ENCODE results near the gene MAPT. TPM values are rescaled to one million over a fixed set of nuclear protein-coding genes. Genes with fewer than 3 reads are reported as not detected.
"Not testable (repeated sequence)": the region's sequence is repeated elsewhere in the genome, so short reads cannot be mapped to it uniquely, and the experiment has no call there.

The MAPT gene
- total RNA-seq, 1 donor from 2014 or later: 0.06 TPM

DNA sequence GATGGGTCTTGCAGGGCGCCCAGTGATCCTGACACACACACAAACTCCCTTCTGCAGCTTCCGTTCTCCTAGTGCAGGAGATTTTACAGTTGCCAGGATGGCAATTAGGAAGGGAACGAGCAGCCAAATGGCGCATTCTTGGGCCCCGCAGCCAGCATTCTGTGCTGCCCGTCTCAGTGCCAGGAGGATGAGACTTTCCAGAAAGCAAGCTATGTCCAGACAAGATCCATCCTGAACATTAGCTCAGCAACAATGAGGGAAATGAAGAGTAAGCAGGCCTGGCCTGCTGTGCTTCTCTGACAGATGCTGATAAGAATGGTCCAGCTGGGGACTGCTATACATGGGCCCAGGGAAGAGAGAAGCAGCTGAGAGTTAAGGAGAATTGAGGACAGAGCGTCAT, 33.2 kb upstream of the MAPT start:
- no peak overlapping the region for H3K4me3 ChIP-seq (ENCODE audit: low read depth, low read length)
- DNase-seq (ENCODE audit: low read depth): no peak
- TF ChIP-seq, protein P1, sequence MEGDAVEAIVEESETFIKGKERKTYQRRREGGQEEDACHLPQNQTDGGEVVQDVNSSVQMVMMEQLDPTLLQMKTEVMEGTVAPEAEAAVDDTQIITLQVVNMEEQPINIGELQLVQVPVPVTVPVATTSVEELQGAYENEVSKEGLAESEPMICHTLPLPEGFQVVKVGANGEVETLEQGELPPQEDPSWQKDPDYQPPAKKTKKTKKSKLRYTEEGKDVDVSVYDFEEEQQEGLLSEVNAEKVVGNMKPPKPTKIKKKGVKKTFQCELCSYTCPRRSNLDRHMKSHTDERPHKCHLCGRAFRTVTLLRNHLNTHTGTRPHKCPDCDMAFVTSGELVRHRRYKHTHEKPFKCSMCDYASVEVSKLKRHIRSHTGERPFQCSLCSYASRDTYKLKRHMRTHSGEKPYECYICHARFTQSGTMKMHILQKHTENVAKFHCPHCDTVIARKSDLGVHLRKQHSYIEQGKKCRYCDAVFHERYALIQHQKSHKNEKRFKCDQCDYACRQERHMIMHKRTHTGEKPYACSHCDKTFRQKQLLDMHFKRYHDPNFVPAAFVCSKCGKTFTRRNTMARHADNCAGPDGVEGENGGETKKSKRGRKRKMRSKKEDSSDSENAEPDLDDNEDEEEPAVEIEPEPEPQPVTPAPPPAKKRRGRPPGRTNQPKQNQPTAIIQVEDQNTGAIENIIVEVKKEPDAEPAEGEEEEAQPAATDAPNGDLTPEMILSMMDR (conservative IDR thresholded peaks at IDR 0.05; ENCODE audit: low read depth, low read length): no peak

GRCh38 chr17:45862127-45862526, 32.2 kb upstream of the MAPT start:
- DNase-seq (ENCODE audit: low read depth); H3K4me3 ChIP-seq (ENCODE audit: low read depth, low read length): not testable (repeated sequence)

- TF ChIP-seq, protein P1 (conservative IDR thresholded peaks at IDR 0.05; ENCODE audit: low read depth, low read length): no peak
- H3K4me3 ChIP-seq (ENCODE audit: low read depth, low read length): no peak overlapping the region
- DNase-seq (ENCODE audit: low read depth): no peak
Measured at GRCh38 chr17:45863857-45864654, 30.3 kb upstream of the MAPT start.

- TF ChIP-seq, protein P1 (conservative IDR thresholded peaks at IDR 0.05; ENCODE audit: low read depth, low read length): no peak
Measured at GRCh38 chr17:45867171-45867570, 27.2 kb upstream of the MAPT start.

DNA sequence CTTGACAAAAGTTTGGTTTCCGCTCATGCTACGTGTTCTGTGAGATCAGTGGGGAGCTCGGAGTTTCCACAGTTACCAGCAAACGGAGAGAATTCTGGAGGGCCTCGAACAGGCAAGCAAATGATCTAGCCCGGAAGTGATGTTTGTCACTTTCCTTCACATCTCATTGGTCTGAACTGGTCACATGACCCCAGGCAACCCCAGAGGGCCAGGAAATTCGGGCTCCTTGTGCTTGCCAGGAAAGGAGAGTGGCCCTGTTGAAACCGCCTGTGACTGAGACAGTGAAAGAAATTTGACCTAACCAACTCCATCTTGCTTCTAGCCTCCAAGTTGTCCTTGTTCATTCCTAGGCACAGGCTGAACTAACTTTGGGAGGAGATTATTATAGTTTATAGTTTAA, 26.7 kb upstream of the MAPT start:
- H3K4me3 ChIP-seq (ENCODE audit: low read depth, low read length): no peak overlapping the region
- TF ChIP-seq, protein P1 (conservative IDR thresholded peaks at IDR 0.05; ENCODE audit: low read depth, low read length): no peak
- no peak for DNase-seq (ENCODE audit: low read depth)

More at GRCh38 chr17:45867171-45867570, 27.2 kb upstream of the MAPT start:
- H3K4me3 ChIP-seq (ENCODE audit: low read depth, low read length): no peak overlapping the region
- DNase-seq (ENCODE audit: low read depth): no peak

DNA sequence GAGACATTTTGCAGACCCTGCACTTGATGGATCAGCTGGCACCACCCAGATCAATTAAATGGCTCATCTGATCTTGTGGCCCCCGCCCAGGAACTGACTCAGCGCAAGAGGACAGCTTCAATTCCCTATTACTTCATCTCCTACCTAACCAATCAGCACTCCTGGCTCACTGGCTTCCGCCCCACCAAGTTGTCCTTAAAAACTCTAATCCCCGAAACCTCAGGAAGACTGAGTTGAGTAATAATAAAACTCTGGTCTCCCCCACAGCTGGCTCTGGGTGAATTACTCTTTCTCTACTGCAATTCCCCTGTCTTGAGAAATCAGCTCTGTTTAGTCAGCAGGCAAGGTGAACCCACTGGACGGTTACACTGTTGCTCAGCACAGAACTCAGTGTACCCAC, 26.1 kb upstream of the MAPT start:
- no peak overlapping the region for H3K4me3 ChIP-seq (ENCODE audit: low read depth, low read length)
- TF ChIP-seq, protein P1 (conservative IDR thresholded peaks at IDR 0.05; ENCODE audit: low read depth, low read length): no peak
- DNase-seq (ENCODE audit: low read depth): no peak

GRCh38 chr17:45869676-45870341, 24.5 kb upstream of the MAPT start:
- no peak for DNase-seq (ENCODE audit: low read depth)
- TF ChIP-seq, protein P1 (conservative IDR thresholded peaks at IDR 0.05; ENCODE audit: low read depth, low read length): no peak
- H3K4me3 ChIP-seq (ENCODE audit: low read depth, low read length): no peak overlapping the region

All from epithelial cell of proximal tubule (primary cell).